HG03354 (cell line): ENCODE measurements around the gene GPR142.

Experiments used
- ATAC-seq: cut with Tn5 transposase; IDR thresholded peaks from one replicate; pipeline ENCODE4 v1.9.1; 2021; ENCODE audit warnings: mild to moderate bottlenecking; ENCODE audit not compliant: unreplicated experiment, poor library complexity, severe bottlenecking

The GPR142 gene

DNA sequence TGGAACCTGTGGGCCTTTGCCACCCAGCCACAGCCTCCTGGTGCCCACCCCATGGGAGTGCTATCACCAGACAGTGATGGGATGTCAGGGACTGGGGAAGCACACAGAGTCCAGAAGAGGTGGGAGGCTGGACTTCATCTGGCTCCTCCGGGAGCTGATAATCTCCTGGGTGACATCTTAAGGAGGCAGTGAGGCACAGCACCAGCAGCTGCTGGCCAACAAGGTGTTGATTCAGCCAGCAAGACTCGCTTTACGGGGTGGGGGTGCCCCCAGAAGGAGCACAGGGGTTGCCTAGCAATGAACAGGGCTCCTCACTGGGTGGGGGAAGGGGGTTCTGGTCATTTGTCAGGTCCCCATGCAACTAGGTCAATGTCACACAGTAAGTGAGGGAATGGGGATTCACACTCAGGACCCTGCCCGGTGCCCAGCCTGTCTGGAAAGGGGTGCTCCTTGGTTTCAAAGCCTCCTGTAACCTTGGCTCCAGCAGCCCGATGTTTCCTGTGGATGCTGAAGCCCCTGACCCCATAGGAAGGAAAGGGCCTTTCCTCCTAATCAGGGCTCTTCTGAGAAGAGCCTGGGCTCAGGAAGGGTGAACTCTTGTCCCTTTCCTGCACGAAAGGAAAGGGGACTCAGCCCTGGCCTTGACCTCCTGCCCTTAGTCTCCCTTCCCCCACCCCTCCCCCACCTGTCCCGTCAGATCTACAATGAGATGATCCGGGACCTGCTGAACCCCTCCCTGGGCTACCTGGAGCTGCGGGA, 23.6 kb upstream of the GPR142 start:
- ATAC-seq = no peak

- no peak for ATAC-seq
Observed at GRCh38 chr17:74344658-74345057, 22.6 kb upstream of the GPR142 start.

DNA sequence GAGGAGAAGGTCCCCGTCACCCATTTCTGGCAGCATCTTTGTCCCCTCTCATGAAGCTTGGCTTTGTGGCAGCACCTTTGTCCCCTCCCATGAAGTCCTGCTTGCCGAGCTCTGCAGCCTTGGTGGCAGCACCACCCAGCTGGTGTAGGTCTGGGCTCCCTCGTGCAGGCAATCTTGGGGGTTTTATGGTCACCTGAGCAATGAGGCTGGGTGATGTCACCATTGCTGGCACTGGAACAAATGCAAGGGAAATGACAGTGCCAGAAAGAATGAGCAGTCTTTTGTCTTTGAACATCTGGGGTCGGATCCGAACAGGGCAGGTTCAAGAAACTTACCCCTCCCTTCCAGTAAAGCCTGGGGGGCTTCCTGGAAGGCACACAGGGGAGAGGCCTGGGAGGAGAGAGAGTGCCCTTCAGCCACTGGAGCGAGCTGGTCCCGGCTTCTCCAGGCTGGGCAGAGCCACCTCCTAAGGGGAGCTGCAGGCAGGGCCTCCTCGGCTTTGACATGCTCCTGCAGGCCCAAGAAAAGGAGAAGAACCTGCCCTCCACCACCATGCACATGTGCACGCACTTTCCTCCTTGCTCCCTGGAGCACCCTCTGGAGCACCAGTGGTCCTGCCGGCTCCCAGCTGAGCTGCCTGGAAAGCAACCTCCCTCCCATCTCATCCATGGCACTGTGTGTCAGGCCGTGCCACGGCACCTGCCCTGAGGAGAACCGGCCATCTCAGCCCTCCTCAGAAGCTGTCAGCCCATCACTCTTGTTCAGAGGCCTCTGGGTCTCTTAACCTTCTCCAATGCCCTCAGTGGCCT, 21.7 kb upstream of the GPR142 start:
- ATAC-seq = no peak

GRCh38 chr17:74347646-74348045, 19.7 kb upstream of the GPR142 start:
- ATAC-seq = no peak

DNA sequence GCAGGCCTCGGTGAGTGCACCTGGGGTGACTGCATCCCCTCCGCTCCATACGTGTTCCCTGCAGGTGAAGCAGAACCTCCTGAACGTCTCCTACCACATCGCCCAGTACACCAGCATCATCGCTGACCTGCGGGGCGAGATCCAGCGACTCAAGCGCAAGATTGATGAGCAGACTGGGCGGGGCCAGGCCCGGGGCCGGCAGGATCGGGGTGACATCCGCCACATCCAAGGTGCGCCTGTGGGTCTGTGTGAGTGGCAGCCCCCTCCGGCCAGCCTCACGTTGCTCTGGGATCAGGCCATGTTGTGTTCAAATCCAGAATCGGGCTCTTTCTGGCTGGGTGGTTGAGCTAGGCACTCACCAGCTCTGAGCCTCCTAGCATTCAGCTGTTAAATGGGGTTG, 18.2 kb upstream of the GPR142 start:
- ATAC-seq = no peak

DNA sequence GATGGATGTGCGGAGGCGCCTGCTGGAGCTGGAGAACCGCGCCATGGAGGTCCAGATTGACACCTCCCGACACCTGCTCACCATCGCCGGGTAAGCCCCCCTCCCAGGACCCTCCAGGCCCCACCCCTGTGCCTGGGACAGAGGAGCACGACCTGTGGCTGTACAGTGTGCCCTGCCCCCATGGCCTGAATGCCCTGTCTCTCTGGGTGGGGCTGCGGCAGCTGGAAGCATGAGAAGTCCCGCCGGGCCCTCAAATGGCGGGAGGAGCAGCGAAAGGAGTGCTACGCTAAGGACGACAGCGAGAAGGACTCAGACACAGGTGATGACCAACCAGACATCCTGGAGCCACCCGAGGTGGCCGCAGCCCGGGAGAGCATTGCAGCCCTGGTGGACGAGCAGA, 16.8 kb upstream of the GPR142 start:
- no peak for ATAC-seq

GRCh38 chr17:74351552-74352210, 15.6 kb upstream of the GPR142 start:
- no peak for ATAC-seq

DNA sequence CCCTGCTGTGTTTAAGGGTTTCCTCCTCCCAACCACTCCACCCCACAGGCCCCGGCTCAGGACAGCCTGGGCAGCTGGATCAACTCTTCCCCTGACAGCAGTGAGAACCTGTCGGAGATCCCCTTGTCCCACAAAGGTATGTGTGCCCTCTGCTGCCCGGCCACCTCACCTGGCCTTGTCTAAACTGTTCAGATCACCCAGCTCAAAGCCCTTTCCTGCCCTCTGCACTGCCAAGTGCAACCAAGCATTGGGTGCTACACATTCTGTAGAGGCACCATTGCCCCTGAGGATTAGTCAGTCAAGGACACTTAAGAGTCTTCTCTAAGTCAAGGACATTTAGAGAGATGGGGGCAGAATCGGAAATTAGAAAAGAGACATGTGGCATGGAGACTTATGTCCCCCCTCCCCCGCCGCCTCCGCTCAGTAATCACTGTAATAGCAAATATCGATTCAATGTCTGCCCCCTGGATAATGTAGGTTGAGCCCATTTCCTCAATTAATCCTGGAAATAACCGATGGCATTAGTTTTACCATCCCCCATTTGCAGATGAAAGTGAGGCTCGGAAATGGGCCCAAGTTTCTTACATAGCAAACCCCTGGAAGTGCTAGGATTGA, 13.8 kb upstream of the GPR142 start:
- ATAC-seq = no peak

DNA sequence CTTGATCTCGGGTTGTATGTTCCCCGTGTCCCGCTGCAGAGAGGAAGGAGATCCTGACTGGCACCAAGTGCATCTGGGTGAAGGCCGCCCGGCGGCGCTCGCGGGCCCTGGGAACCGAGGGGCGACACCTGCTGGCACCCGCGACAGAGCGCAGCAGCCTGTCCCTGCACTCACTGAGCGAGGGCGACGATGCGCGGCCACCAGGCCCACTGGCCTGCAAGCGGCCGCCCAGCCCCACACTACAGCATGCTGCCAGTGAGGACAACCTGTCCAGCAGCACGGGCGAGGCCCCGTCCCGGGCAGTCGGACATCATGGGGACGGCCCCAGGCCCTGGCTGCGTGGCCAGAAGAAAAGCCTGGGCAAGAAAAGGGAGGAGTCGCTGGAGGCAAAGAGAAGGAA, 13.2 kb upstream of the GPR142 start:
- ATAC-seq = no peak

- ATAC-seq = no peak
Observed at GRCh38 chr17:74354561-74354960, 12.7 kb upstream of the GPR142 start.

- ATAC-seq = no peak
Observed at GRCh38 chr17:74355065-74355464, 12.2 kb upstream of the GPR142 start.

DNA sequence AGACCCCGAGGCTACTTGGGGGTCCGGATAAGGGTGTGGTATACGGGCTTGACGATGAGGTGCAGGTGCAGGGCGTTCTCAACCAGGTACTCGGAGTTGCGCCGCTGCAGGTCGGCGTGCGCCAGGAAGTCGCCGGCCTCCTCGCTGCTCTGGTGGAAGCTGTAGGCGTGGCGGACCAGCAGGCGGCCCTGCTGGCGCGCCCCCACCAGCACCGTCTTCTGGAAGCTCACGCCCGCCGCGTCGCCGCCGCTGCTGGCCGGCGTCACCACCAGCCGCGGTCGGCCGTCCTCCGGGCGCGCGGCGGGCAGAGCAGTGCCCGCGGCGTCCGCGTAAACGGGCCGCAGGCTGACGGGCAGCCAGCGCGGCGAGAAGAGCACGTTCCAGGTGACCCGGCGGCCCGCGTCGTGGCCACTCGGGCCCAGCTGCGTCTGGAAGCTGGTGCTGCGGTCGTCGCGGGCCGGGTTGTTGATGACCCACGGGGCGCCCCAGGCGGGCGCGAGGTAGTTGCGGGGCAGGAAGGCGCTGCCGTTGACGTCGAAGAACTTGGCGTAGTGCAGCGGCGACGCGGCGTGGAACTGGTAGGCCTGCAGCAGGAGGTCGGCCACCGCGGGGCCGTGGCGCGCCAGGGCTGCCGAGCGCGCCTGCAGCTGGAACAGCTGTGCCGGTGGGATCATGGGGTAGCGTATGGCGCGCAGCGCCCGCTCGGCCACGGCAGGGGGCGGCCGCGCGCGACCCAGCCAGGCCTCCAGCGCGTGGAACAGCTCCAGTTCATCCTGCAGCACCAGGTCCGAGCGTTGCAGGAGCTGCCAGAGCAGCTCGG, 10.4 kb upstream of the GPR142 start:
- no peak for ATAC-seq

DNA sequence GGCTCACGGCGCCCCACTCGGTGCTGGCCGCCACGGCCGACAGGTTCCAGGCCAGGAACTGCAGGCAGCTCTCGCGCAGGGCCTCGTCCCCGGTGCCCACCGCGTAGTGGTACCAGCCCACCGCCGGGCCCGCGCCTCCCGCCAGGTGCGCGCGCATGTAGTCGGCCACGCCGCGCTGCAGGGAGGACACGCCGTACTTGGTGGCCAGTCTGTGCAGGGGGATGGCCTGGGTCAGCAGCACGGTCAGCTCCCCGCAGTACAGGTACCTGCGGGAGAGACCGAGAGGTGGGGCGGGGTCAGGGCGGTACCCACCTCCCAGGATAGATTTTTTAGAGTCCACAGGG, 9.9 kb upstream of the GPR142 start:
- no peak for ATAC-seq

GRCh38 chr17:74358697-74359096, 8.6 kb upstream of the GPR142 start:
- ATAC-seq = no peak

DNA sequence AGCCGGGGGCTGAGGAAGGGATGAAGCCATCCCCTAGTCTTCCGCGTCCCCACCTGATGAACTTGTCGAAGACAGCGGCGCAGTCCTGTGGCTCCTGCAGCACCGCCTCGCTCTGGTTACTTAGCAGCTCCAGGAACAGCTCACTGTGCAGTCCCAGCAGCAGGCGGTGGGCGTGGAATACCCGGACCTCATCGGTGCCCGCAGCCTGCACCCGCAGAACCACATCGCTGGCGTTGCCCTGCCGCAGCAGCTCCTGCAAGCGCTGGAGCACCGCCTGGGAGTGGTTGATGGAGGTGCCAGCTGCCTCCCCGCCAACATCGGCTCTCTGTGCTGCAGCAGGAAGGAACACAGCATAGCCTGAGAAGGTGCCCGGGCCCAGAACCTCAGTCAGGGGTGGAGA, 7.4 kb upstream of the GPR142 start:
- ATAC-seq = no peak

DNA sequence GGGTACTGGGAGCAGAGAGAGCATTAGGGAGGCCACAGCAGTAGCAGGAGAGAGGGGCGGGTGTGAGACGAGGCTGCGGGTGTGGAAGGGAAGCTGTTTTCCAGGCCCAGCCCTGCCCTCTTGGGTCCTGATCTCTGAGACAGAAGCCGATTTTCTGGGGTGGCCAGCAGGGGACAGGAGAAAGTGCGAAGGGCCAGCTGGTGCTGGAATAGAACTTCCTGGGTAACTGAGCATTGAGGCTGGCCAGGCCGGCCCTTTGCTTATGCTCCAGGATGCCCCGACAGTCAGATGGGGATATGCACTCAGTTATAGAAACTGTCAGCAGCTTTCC, 6.4 kb upstream of the GPR142 start:
- no peak for ATAC-seq

DNA sequence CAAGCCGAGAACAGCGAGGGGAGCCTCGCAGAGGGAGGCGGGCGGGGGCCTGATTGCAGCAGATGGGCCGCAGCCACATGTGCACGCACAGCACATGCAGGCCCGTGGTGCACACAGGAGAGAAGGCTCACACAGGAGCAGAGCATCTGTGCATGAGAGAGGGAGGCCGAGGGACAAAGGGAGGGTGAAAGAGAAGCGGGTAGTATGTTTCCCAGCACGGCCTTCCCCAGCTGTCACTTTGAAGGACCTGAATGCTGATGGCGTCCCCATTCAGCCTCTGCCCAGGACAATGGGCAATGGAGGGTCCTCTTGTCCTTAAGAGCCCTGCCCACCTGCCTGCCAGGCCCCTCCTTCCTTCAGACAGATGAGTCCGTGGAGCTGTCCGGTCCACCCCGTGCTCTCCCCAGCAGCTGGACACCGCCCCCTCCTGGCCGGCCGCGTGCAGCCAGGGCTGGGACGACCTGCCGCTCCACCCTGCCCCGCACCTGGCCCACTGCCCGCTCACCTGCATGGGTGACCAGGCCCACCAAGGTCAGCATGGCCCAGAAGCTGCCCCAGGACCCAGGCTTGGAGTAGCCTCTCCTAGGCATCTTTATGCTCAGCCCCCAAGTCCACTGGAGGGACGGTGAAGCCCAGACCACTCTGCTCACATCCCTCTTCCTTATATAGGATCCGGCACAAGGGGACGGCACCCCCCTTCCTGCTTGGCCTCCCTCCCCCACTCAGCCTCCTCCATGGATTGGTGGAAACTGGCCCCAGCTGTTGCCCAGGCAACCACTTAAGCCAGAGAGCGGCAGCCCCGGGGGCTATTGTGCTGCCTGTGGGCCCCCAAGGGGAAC, 5.9 kb upstream of the GPR142 start, which contains the start of gene BTBD17:
TSS of gene BTBD17 (minus strand) at position 639 of the 839 bp plus-strand sequence. CDS start at position 590, 49 bp downstream.
- no peak for ATAC-seq

- no peak for ATAC-seq
Observed at GRCh38 chr17:74362069-74362405, 5.3 kb upstream of the GPR142 start.
